Caco-2 (cell line): ENCODE results near the gene CYTIP. TPM values are rescaled to one million over a fixed set of nuclear protein-coding genes. Genes with fewer than 3 reads are reported as not detected.

Experiments used
- BruUV-seq: library from RNA; stranded (reverse); fragments of 400-500 nt; replicated peaks from 2 replicates; lab custom pipeline; 2021; lab: Mats Ljungman, UMichigan
- CTCF ChIA-PET: fragments of 300-600 bp; sonication (Branson Sonifier 250); formaldehyde crosslinking; loops from one replicate; lab custom pipeline; 2022; ENCODE audit warnings: antibody characterized with exemption; lab: Charles Lee
- POLR2A ChIA-PET: fragments of 300-600 bp; sonication (Branson Sonifier 250); formaldehyde crosslinking; loops from one replicate; lab custom pipeline; 2022; ENCODE audit warnings: antibody characterized with exemption; lab: Charles Lee
- DNase-seq, 2 experiments: peaks; one replicate each; pipeline versions ENCODE4 v3.0.0 to v3.0.0-alpha.2; 2020 to 2022
- H3K27me3 ChIP-seq: replicated peaks from 2 replicates; pipeline ENCODE4 v1.6.0; 2011; ENCODE audit warnings: low read length; ENCODE audit not compliant: control insufficient read depth, insufficient read depth
- H3K36me3 ChIP-seq: 2 replicates; pipeline ENCODE4 v1.5.1; 2011; ENCODE audit warnings: low read length; ENCODE audit not compliant: control insufficient read depth, insufficient read depth
- H3K4me1 ChIP-seq: fragments of 250-450 bp; sonication (Bioruptor Pico); 2 replicates; pipeline ENCODE4 v1.5.1; 2020; ENCODE audit warnings: mild to moderate bottlenecking
- H3K4me3 ChIP-seq: 2 replicates; pipeline ENCODE4 v1.5.1; 2011; ENCODE audit warnings: low read depth, mild to moderate bottlenecking, control low read depth, low read length
- H3K9me3 ChIP-seq: fragments of 250-450 bp; sonication (Bioruptor Pico); 2 replicates; pipeline ENCODE4 v1.5.1; 2020; ENCODE audit warnings: mild to moderate bottlenecking, moderate library complexity
- H3K27ac Mint-ChIP-seq: one replicate; pipeline ENCODE4 v1.8.0; 2022; ENCODE audit warnings: mixed read lengths; ENCODE audit not compliant: unreplicated experiment
- H3K27me3 Mint-ChIP-seq: one replicate; pipeline ENCODE4 v1.8.0; 2022; ENCODE audit warnings: mixed read lengths; ENCODE audit not compliant: insufficient read depth, unreplicated experiment
- H3K36me3 Mint-ChIP-seq: one replicate; pipeline ENCODE4 v1.8.0; 2022; ENCODE audit warnings: mild to moderate bottlenecking, mixed read lengths; ENCODE audit not compliant: insufficient read depth, unreplicated experiment
- H3K4me1 Mint-ChIP-seq: one replicate; pipeline ENCODE4 v1.8.0; 2022; ENCODE audit warnings: low read depth, mixed read lengths; ENCODE audit not compliant: unreplicated experiment
- H3K4me3 Mint-ChIP-seq: one replicate; pipeline ENCODE4 v1.8.0; 2022; ENCODE audit warnings: mild to moderate bottlenecking, moderate library complexity, mixed read lengths; ENCODE audit not compliant: unreplicated experiment
- H3K9me3 Mint-ChIP-seq: one replicate; pipeline ENCODE4 v1.8.0; 2022; ENCODE audit warnings: mixed read lengths; ENCODE audit not compliant: unreplicated experiment
- CTCF ChIP-seq, 2 experiments: fragments of 200-600 bp in 1 of 2; IDR thresholded peaks; 1 replicate in 1 of 2; 2 replicates in 1 of 2; pipeline versions ENCODE4 v1.5.1 to v1.8.0; 2011 to 2022; ENCODE audit warnings: antibody characterized with exemption in 1 of 2, control low read depth in 1 of 2, inconsistent platforms in 1 of 2, low read depth in 1 of 2, low read length in 1 of 2, mild to moderate bottlenecking in 1 of 2, moderate library complexity in 1 of 2; ENCODE audit not compliant: insufficient read depth in 1 of 2, severe bottlenecking in 1 of 2, unreplicated experiment in 1 of 2
- intact Hi-C: fragments of 100-400 bp; cut with micrococcal nuclease; formaldehyde crosslinking; loops from one replicate; pipeline ENCODE4 v1.10.0; 2022; ENCODE audit not compliant: unreplicated experiment
- total RNA-seq: library from RNA; stranded (reverse); gene quantifications from 2 replicates; pipeline ENCODE4 v1.2.3, GENCODE V29; 2022

Gene CYTIP
- total RNA-seq, 1 experiment from 2014 or later = 1.1 TPM

GRCh38 chr2:157418239-157418641, 25.6 kb downstream of the CYTIP start:
- H3K4me1 Mint-ChIP-seq = no peaks in the 10 kb centered on the region
- no peak for DNase-seq
- H3K36me3 Mint-ChIP-seq = no peaks in the 10 kb centered on the region
- intact Hi-C loops = no loop called here
- H3K9me3 ChIP-seq = no peaks in the 10 kb centered on the region
- H3K4me3 Mint-ChIP-seq = no peak overlapping the region
- no peak overlapping the region for H3K4me3 ChIP-seq
- TF ChIP-seq CTCF (IDR thresholded peaks at IDR 0.05; ENCODE audit: insufficient read depth in 1 of 2, low read depth in 1 of 2, low read length in 1 of 2, severe bottlenecking in 1 of 2, unreplicated experiment in 1 of 2) = no peak
- BruUV-seq = no TSS peak
- no peaks in the 10 kb centered on the region for H3K27me3 ChIP-seq
- peaks cover 5% of the 10 kb centered on the region; the same call in 1 of the 2 replicates for H3K4me1 ChIP-seq
- H3K27ac Mint-ChIP-seq = no peak overlapping the region
- ChIA-PET CTCF (no interaction called here), POLR2A (no interaction called here)
- H3K27me3 Mint-ChIP-seq = no peaks in the 10 kb centered on the region
- peaks cover 1% of the 10 kb centered on the region; the same call in 1 of the 2 replicates for H3K36me3 ChIP-seq
- H3K9me3 Mint-ChIP-seq = no peaks in the 10 kb centered on the region

GRCh38 chr2:157415591-157416101, 28.2 kb downstream of the CYTIP start:
- no peak for DNase-seq
- no peaks in the 10 kb centered on the region for H3K36me3 Mint-ChIP-seq

GRCh38 chr2:157414050-157414449, 29.8 kb downstream of the CYTIP start:
- Histone ChIP-seq H3K4me3 (no peak overlapping the region), H3K9me3 (no peaks in the 10 kb centered on the region), H3K27me3 (no peaks in the 10 kb centered on the region), H3K4me1 (peaks cover 11% of the 10 kb centered on the region; the same call in 1 of the 2 replicates), H3K36me3 (no peaks in the 10 kb centered on the region)
- BruUV-seq = no TSS peak
- TF ChIP-seq CTCF (IDR thresholded peaks at IDR 0.05; ENCODE audit: insufficient read depth in 1 of 2, low read depth in 1 of 2, low read length in 1 of 2, severe bottlenecking in 1 of 2, unreplicated experiment in 1 of 2) = no peak
- Mint-ChIP-seq H3K27me3 (no peaks in the 10 kb centered on the region), H3K27ac (no peak overlapping the region), H3K9me3 (no peaks in the 10 kb centered on the region), H3K4me3 (no peak overlapping the region), H3K4me1 (no peaks in the 10 kb centered on the region), H3K36me3 (no peaks in the 10 kb centered on the region)
- CTCF ChIA-PET = no interaction called here
- POLR2A ChIA-PET = no interaction called here
- intact Hi-C loops = no loop called here
- DNase-seq = no peak

More at GRCh38 chr2:157415591-157416101, 28.2 kb downstream of the CYTIP start:
- CTCF ChIA-PET = no interaction called here
- intact Hi-C loops = no loop called here
- H3K4me1 Mint-ChIP-seq = no peaks in the 10 kb centered on the region
- POLR2A ChIA-PET = no interaction called here
- no peak for TF ChIP-seq CTCF (IDR thresholded peaks at IDR 0.05; ENCODE audit: insufficient read depth in 1 of 2, low read depth in 1 of 2, low read length in 1 of 2, severe bottlenecking in 1 of 2, unreplicated experiment in 1 of 2)
- peaks cover 1% of the 10 kb centered on the region; the same call in 1 of the 2 replicates for H3K36me3 ChIP-seq
- no peaks in the 10 kb centered on the region for H3K9me3 Mint-ChIP-seq
- H3K4me1 ChIP-seq = peaks cover 5% of the 10 kb centered on the region; the same call in 1 of the 2 replicates
- no TSS peak for BruUV-seq
- no peaks in the 10 kb centered on the region for H3K27me3 ChIP-seq
- H3K27ac Mint-ChIP-seq = no peak overlapping the region
- H3K4me3 ChIP-seq = no peak overlapping the region
- no peaks in the 10 kb centered on the region for H3K9me3 ChIP-seq
- H3K4me3 Mint-ChIP-seq = no peak overlapping the region
- no peaks in the 10 kb centered on the region for H3K27me3 Mint-ChIP-seq
